Measurements from ENCODE around the gene SIK2.

Gene SIK2

DNA sequence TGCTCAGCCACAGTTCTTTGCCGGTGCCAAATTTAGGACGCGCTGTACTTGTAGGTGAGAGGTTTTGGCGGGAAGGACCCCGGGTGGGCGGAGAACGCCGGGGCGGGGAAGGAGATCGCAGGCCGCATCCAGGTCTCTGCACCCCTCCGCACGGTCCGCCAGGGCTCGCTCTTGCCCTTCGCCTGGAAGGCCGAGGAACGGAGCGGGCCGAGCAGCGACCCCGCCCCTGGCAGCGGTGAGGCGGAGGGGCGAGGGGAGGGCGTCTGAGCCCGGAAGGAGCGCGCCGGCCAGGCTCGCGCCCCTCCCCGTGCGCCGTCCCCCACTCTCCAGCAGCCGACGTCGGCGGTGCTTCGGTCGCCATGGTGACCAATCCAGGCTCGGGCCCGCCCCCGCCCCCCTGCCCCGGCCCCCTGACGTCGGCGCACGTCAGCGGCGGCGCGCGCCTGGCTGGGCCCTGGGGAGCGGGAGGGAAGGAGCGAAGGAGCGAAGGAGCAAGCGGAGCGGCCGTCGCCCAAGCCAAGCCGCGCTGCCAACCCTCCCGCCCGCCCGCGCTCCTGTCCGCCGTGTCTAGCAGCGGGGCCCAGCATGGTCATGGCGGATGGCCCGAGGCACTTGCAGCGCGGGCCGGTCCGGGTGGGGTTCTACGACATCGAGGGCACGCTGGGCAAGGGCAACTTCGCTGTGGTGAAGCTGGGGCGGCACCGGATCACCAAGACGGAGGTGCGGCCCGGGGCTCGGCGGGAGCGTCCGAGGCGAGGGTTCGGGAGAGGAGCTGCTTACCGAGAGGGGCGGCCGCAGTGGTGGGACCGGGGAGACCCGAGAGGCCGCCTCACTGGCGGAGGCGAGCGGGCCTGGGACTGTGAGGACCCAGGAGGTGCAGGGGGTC lies at the start of gene SIK2:
TSS of gene SIK2 (plus strand) at position 471 of the 886 bp plus-strand sequence. CDS start at position 586, 115 bp downstream.
- DNase-seq: peak; percentile 83

DNA sequence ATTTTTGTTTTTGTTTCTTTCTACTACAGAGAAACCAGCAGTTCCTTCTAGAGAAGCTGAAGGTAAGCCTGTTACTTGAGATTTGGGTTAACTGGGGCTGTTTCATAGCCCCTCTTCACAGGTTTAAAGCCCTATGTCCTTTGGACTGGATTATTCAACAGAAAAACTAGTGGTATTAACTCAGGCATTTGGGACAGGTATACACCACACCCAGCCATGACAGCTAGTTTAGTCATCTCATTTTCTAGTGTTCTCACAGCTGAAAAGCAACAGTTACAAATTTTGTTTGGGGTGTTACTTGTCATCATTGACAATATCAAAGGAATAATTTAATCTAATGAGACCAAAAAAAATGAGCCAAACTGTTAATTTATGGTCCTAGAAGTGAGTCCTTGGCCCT lies 47.7 kb upstream of the SIK2 start:
- no peak for DNase-seq

- no peak for DNase-seq
These were observed 47.0 kb upstream of the SIK2 start for GRCh38 chr11:111555255-111555654.

GRCh38 chr11:111557425-111558111 lies 44.7 kb upstream of the SIK2 start:
- no peak for DNase-seq

- no peak for DNase-seq
These were observed 42.3 kb upstream of the SIK2 start for GRCh38 chr11:111559800-111560464.

DNA sequence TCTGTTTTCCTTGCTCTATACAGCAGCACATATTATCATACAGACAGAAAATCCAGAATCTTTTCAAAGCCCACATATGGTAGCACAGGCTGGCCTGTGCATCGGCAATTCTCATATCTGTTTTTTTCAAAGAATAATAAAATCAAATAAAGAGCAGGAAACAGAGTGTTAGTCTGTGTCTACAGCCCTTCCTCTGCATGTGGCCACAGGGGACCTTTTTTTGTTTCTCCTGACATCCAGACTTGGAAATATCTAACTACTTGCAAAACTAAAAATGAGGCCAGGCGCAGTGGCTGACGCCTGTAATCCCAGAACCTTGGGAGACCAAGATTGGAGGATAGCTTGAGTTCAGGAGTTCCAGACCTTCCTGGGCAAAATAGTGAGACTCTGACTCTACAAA lies 41.4 kb upstream of the SIK2 start:
- DNase-seq: no peak

GRCh38 chr11:111561306-111561705 lies 40.9 kb upstream of the SIK2 start:
- DNase-seq: no peak

GRCh38 chr11:111561791-111562325 lies 40.4 kb upstream of the SIK2 start:
- peak; percentile 21 for DNase-seq

GRCh38 chr11:111562692-111563389 lies 39.4 kb upstream of the SIK2 start:
- no peak for DNase-seq

DNA sequence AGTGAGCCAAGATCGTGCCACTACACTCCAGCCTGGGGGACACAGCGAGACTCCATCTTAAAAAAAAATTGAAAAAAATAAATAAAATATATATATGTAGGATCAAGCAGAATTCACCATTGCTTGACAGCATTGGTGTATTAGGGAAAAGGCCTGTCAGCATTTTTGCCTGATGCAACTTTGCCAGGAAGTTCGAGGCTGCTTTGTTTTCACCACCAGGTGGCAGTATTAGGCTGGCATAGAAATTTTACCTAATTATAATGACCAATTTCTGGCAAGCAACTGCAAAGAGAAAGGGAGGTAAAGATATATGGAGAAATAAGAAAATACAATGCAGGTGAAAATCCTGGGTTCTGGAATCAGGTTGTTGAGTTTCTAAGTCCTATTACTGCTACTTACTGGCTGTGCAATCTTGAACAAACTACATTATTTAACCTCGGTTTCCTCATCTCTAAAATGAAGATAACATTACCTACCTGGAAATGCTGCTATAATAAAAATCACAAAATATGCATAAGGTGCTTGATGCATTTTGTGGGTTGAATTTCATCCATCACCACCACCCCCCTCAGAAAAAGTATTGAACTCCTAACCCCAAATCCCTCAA lies 37.0 kb upstream of the SIK2 start:
- peak; percentile 73 for DNase-seq

GRCh38 chr11:111566324-111566723 lies 35.9 kb upstream of the SIK2 start:
- DNase-seq: no peak

DNA sequence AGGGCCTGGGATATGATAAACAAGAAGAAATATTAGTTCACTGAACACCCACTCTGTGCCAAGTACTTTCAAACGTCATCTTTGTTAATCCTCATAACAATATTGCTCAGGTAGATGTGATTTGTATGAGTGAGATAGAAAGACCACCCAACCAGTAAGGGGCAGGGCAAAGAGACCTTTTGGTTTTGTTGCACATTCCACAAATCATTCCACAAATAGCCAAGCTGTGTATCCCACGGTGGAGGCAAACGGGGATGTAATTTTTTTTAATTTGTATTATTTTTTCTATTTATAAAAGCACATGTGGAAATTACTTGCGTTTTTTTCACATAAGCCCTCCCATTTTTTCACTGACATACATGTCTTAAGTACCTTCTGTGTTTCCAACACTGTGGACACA lies 32.8 kb upstream of the SIK2 start:
- DNase-seq: no peak

DNA sequence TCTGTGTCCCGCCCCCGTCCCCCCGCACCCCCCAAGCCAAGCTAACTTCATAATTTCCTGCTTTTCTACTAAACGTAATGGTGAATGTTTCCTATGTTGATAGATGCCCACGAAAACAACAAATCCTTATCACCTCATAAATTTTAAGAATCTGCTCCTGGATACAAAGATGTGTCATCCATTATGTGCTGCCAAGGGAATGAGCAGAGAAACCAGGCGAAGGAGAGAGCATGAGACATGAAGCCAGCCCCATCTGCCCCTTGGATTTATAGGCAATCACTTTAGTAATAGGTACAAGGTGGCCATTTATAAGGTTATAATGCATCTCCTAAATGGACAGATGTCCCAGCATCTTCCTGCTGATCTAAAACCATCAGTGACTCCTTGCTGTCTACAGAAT lies 31.5 kb upstream of the SIK2 start:
- no peak for DNase-seq

- no peak for DNase-seq
These were observed 30.3 kb upstream of the SIK2 start for GRCh38 chr11:111571829-111572501.

DNA sequence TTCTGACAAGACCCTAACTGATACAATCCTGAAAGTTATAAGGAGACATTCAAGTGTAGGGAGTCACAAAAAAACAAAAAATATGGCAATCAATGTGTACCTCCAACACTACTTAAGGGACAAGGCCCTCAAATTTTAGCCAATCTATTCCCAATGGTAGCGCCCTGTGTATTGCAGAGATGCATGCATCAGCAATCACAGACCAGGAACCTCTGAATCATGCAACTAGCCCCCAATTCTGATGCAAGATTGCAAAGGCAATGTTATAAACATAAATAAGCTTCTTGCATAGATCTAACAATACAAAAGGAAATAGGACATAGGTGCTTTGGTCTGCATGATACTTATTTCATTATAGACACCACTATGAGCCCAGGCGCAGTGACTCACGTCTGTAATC lies 29.7 kb upstream of the SIK2 start:
- DNase-seq: no peak

DNA sequence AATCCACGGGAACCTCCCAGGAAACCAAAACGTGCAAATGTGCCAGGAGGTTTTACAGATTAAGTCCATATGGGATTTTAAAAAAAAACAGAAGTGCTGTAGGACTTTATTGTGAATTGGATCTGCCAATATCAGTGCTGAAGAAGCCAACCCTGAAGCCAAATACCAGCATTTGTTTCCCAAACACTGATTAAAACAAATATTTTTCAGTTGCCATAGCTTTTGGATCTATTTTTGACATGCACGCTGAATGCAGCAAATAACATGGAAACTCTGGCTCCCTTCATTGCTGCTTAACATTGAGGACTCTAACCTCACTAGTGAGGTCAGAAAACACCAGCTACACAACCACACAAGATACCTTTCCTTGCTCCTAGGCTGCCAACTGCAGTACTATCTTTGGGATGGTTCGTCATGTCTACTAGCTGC lies 28.4 kb upstream of the SIK2 start:
- DNase-seq: no peak

DNA sequence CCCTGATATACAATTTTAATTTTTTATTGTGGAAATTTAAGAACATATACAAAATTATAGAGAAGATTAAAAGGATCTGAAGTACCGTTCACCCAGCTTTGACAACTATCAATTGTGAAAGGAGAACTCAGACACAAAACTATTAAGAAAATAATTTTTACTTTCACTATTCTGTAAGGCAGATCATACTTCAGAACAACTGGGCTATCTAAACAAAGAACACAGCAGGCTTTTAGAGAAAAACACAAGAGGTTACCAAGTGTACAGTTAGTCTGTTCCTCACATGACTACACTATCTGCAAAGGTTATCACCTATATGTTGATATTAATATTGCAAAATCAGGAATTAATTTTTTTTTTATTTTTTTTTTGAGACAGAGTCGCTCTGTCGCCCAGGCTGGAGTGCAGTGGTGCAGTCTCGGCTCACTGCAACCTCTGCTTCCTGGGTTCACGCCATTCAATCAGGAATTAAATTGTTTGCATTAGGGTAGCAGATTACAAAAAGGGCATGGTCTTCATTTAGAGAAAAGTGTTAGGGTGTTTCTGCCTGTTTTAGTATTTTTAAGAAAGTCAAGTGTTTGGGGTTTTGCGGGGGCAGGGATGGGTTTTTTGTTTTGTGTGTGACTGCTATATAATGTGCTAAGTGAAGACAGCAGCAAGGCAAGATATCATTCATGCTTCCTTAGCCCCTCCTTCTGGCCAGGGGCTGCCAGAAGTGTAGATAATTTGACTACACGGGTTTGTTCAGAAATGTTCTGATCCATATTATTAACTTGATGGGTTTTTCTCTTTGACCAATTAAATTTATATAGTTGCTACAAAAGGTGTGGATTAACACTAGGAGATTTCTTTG lies 27.6 kb upstream of the SIK2 start:
- no peak for DNase-seq

DNA sequence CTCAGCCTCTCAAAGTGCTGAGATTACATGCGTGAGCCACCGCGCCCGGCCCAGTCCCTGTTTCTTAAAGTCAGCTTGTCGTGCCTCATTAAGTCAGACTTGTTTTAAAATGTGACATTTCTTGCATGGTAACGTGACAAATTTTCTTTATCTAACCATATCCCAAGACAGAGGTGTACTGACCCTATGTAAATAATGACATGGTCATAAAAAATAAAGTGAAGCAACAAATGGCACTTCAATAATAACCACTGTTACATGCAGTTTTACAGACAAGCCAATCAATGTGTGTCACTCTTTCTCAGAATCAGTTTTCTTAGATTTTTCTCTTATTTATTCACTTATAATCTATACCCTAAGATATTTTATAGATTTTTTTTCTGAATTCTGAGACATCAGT lies 26.5 kb upstream of the SIK2 start:
- DNase-seq: no peak

DNA sequence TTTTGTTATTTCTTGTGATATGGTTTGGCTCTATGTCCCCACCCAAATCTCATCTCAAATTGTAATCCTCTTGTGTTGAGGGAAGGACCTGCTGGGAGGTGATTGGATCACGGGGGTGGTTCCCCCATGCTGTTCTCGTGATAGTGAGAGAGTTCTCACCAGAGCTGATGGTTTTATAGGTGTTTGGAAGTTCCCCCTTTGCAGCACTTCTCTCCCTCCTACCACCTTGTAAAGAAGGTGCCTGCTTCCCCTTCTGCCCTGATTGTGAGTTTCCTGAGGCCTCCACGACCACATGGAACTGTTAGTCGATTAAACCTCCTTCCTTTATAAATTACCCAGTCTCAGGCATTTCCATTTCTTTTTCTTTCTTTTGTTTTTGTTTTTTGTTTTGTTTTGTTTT lies 24.4 kb upstream of the SIK2 start:
- no peak for DNase-seq

GRCh38 chr11:111581341-111581740 lies 20.9 kb upstream of the SIK2 start:
- no peak for DNase-seq

GRCh38 chr11:111582163-111582562 lies 20.1 kb upstream of the SIK2 start:
- no peak for DNase-seq
